ENCODE data around the gene UTS2R.

GRCh38 chr17:82388223-82388921 lies 16.8 kb downstream of the UTS2R start:
- TF ChIP-seq ZNF274 (IDR thresholded peaks at IDR 0.05; ENCODE audit: low read depth, low read length): no peak
- TF ChIP-seq YY1 (IDR thresholded peaks at IDR 0.05; ENCODE audit: insufficient read depth, insufficient read length): no peak

Measured in NT2/D1 (cell line).